Measurements from ENCODE around the gene PREP. TPM values are rescaled to one million over a fixed set of nuclear protein-coding genes. Genes with fewer than 3 reads are reported as not detected.
"Not testable (repeated sequence)": the region's sequence is repeated elsewhere in the genome, so short reads cannot be mapped to it uniquely, and the experiment has no call there.

Gene PREP
- total RNA-seq, 6 experiments from 2014 or later, result 14.8 to 18.8 (median 16.7) TPM

- no peak for TF ChIP-seq POLR2A (IDR thresholded peaks at IDR 0.05)
- ATAC-seq (no peak), DNase-seq (no peak)
- WGBS (ENCODE audit: insufficient coverage, low coverage, low lambda C conversion rate, missing lambda C conversion rate), result 24% methylated on average over 2 of the region's 2 CpGs
- Histone ChIP-seq H3K36me3 (no peaks in the 10 kb centered on the region), H3K9me3 (no peaks in the 10 kb centered on the region), H3K27me3 (no peaks in the 10 kb centered on the region), H3K27ac (no peak overlapping the region), H3K4me1 (no peaks in the 10 kb centered on the region), H3K4me3 (no peak overlapping the region)
- intact Hi-C loops (cut with DNase I), result no loop called here
Observed at GRCh38 chr6:105243487-105243886, 159.4 kb downstream of the PREP start.

GRCh38 chr6:105235155-105235554, 167.7 kb downstream of the PREP start:
- no peak for DNase-seq
- WGBS (ENCODE audit: insufficient coverage, low coverage, low lambda C conversion rate, missing lambda C conversion rate), result 100% methylated on average over 1 of the region's 5 CpGs

GRCh38 chr6:105231771-105232170, 171.1 kb downstream of the PREP start:
- H3K4me1 ChIP-seq; intact Hi-C loops (cut with DNase I); H3K4me3 ChIP-seq; DNase-seq; H3K36me3 ChIP-seq; H3K9me3 ChIP-seq; H3K27me3 ChIP-seq; H3K27ac ChIP-seq; ATAC-seq: not testable (repeated sequence)
- WGBS (ENCODE audit: insufficient coverage, low coverage, low lambda C conversion rate, missing lambda C conversion rate), result 65% methylated on average over 4 of the region's 4 CpGs

More at GRCh38 chr6:105235155-105235554, 167.7 kb downstream of the PREP start:
- Histone ChIP-seq H3K4me3 (no peak overlapping the region), H3K36me3 (no peaks in the 10 kb centered on the region), H3K27me3 (no peaks in the 10 kb centered on the region), H3K9me3 (no peaks in the 10 kb centered on the region), H3K27ac (no peak overlapping the region), H3K4me1 (no peaks in the 10 kb centered on the region)
- TF ChIP-seq POLR2A (IDR thresholded peaks at IDR 0.05), result no peak
- no peak for TF ChIP-seq CTCF (IDR thresholded peaks at IDR 0.05)
- intact Hi-C loops (cut with DNase I), result no loop called here
- ATAC-seq, result no peak

Other genes starting within 250 kb of the PREP start
- gene POPDC3, start 223.1 kb downstream of the PREP start, total RNA-seq, result not detected